Smooth muscle cell (in vitro differentiated cells): ENCODE measurements around the gene GGA1. TPM values are rescaled to one million over a fixed set of nuclear protein-coding genes. Genes with fewer than 3 reads are reported as not detected.
A peak's percentile ranks its signal among the peaks of the same experiment; 100 is the strongest.
"Not testable (repeated sequence)": the region's sequence is repeated elsewhere in the genome, so short reads cannot be mapped to it uniquely, and the experiment has no call there.

Source experiments
- DNase-seq: peaks from one replicate; lab custom pipeline; 2025; ENCODE audit not compliant: unreplicated experiment; lab: John Stamatoyannopoulos, UW
- H2AFZ ChIP-seq: fragments of 200-600 bp; sonication (generic); 2 replicates; pipeline ENCODE4 v1.6.0; 2016; ENCODE audit warnings: antibody characterized with exemption, low read depth, mild to moderate bottlenecking
- H3F3A ChIP-seq: fragments of 200-600 bp; sonication (generic); 2 replicates; pipeline ENCODE4 v1.6.0; 2017; ENCODE audit warnings: antibody characterized with exemption, low read depth
- H3K27ac ChIP-seq: fragments of 200-600 bp; sonication (generic); 2 replicates; pipeline ENCODE4 v1.5.1; 2016; ENCODE audit warnings: low read depth, mild to moderate bottlenecking
- H3K27me3 ChIP-seq: fragments of 200-600 bp; sonication (generic); 2 replicates; pipeline ENCODE4 v1.6.1; 2016; ENCODE audit warnings: low read depth, mild to moderate bottlenecking
- H3K36me3 ChIP-seq: fragments of 200-600 bp; sonication (generic); 2 replicates; pipeline ENCODE4 v1.5.1; 2016; ENCODE audit warnings: low read depth
- H3K4me1 ChIP-seq: fragments of 200-600 bp; sonication (generic); 2 replicates; pipeline ENCODE4 v1.5.1; 2016; ENCODE audit warnings: low read depth
- H3K4me2 ChIP-seq: fragments of 200-600 bp; sonication (generic); 2 replicates; pipeline ENCODE4 v1.6.0; 2016; ENCODE audit warnings: mild to moderate bottlenecking
- H3K4me3 ChIP-seq: fragments of 200-600 bp; sonication (generic); 2 replicates; pipeline ENCODE4 v1.5.1; 2016; ENCODE audit warnings: mild to moderate bottlenecking
- H3K79me2 ChIP-seq: fragments of 200-600 bp; sonication (generic); 2 replicates; pipeline ENCODE4 v1.6.0; 2016; ENCODE audit warnings: low read depth, mild to moderate bottlenecking
- H3K9ac ChIP-seq: fragments of 200-600 bp; sonication (generic); 2 replicates; pipeline ENCODE4 v1.6.0; 2016; ENCODE audit warnings: low read depth
- H3K9me3 ChIP-seq: fragments of 200-600 bp; sonication (generic); replicated peaks from 2 replicates; pipeline ENCODE4 v1.5.1; 2016; ENCODE audit warnings: low read depth
- H4K20me1 ChIP-seq: fragments of 200-600 bp; sonication (generic); 2 replicates; pipeline ENCODE4 v1.6.0; 2016; ENCODE audit warnings: low read depth
- CTCF ChIP-seq: fragments of 200-600 bp; sonication (generic); IDR thresholded peaks from 2 replicates; pipeline ENCODE4 v1.5.1; 2017; ENCODE audit warnings: borderline replicate concordance, mild to moderate bottlenecking, antibody characterized with exemption; ENCODE audit not compliant: insufficient read depth, poor library complexity, severe bottlenecking
- WGBS: methylation state at CpG from one replicate; pipeline ENCODE4 v1.1.7; 2016; ENCODE audit warnings: low lambda C conversion rate; 5-methylcytosine and 5-hydroxymethylcytosine counted together
- polyA plus RNA-seq: library from polyadenylated mRNA; unstranded; fragments of >200 nt; fragmentation: Nextera tagmentation; extraction: Ambion mirVana; gene quantifications from 2 replicates; pipeline ENCODE4 v1.2.1, GENCODE V29; 2016
- total RNA-seq: library from RNA; depleted of rRNA; stranded (reverse); fragments of >200 nt; gene quantifications from 2 replicates; pipeline ENCODE4 v1.2.3, GENCODE V29; 2014

The GGA1 gene
- total and polyA plus RNA-seq, 2 experiments from 2014 or later, result 15.6 to 44.0 TPM

GRCh38 chr22:37650463-37651136 lies 42.0 kb downstream of the GGA1 start:
- Histone ChIP-seq H3F3A (no peaks in the 10 kb centered on the region), H3K36me3 (no peaks in the 10 kb centered on the region)
- no peak for DNase-seq

GRCh38 chr22:37654563-37655251 lies 46.1 kb downstream of the GGA1 start:
- Histone ChIP-seq H3K9ac (no peak overlapping the region), H3K4me2 (no peak overlapping the region), H3K79me2 (peaks cover 6% of the 10 kb centered on the region), H3K9me3 (no peaks in the 10 kb centered on the region), H3F3A (no peaks in the 10 kb centered on the region), H3K4me3 (no peak overlapping the region), H3K27me3 (no peaks in the 10 kb centered on the region), H3K27ac (no peak overlapping the region), H2AFZ (no peak overlapping the region), H3K36me3 (no peaks in the 10 kb centered on the region), H3K4me1 (peaks cover 10% of the 10 kb centered on the region), H4K20me1 (peaks cover 4% of the 10 kb centered on the region)
- WGBS, result 95% methylated on average over 14 of the region's 14 CpGs
- no peak for DNase-seq
- no peak for TF ChIP-seq CTCF

More at GRCh38 chr22:37650463-37651136, 42.0 kb downstream of the GGA1 start:
- H3K4me3 ChIP-seq, result no peak overlapping the region
- H3K79me2 ChIP-seq, result no peaks in the 10 kb centered on the region
- H4K20me1 ChIP-seq, result no peaks in the 10 kb centered on the region
- H3K4me1 ChIP-seq, result no peaks in the 10 kb centered on the region
- no peak overlapping the region for H3K27ac ChIP-seq
- 98% methylated on average over 16 of the region's 17 CpGs for WGBS
- TF ChIP-seq CTCF, result no peak
- no peak overlapping the region for H3K9ac ChIP-seq
- H3K27me3 ChIP-seq, result no peaks in the 10 kb centered on the region
- no peak overlapping the region for H2AFZ ChIP-seq
- no peak overlapping the region for H3K4me2 ChIP-seq
- H3K9me3 ChIP-seq, result no peaks in the 10 kb centered on the region

GRCh38 chr22:37655252-37655563 lies 46.6 kb downstream of the GGA1 start:
- no peaks in the 10 kb centered on the region for H3K9me3 ChIP-seq
- no peak for TF ChIP-seq CTCF
- no peak overlapping the region for H3K9ac ChIP-seq
- H3F3A ChIP-seq, result no peaks in the 10 kb centered on the region
- H3K27me3 ChIP-seq, result no peaks in the 10 kb centered on the region
- H3K27ac ChIP-seq, result no peak overlapping the region
- H3K79me2 ChIP-seq, result peaks cover 10% of the 10 kb centered on the region
- H2AFZ ChIP-seq, result no peak overlapping the region
- DNase-seq, result no peak
- peaks cover 12% of the 10 kb centered on the region for H3K4me1 ChIP-seq
- no peak overlapping the region for H3K4me3 ChIP-seq
- H3K4me2 ChIP-seq, result no peak overlapping the region
- peaks cover 9% of the 10 kb centered on the region for H4K20me1 ChIP-seq
- no peaks in the 10 kb centered on the region for H3K36me3 ChIP-seq
- WGBS, result 100% methylated on average over 6 of the region's 17 CpGs

- H3K4me3 ChIP-seq, H3K27me3 ChIP-seq, H2AFZ ChIP-seq, H3K9me3 ChIP-seq, H3K9ac ChIP-seq, H3F3A ChIP-seq, H3K4me2 ChIP-seq, H3K36me3 ChIP-seq, DNase-seq: not testable (repeated sequence)
- 93% methylated on average over 4 of the region's 4 CpGs for WGBS
- Histone ChIP-seq H4K20me1 (peaks cover 21% of the 10 kb centered on the region), H3K79me2 (peaks cover 15% of the 10 kb centered on the region), H3K27ac (peak overlapping the region; percentile 5), H3K4me1 (peaks cover 12% of the 10 kb centered on the region)
Measured at GRCh38 chr22:37656583-37656982, 47.9 kb downstream of the GGA1 start.
